GM12872 (cell line): ENCODE results near the gene PLA2G4E.

Experiments used
- CTCF ChIP-seq: IDR thresholded peaks from 3 replicates; pipeline ENCODE4 v1.5.1; 2011; ENCODE audit warnings: low read depth, mild to moderate bottlenecking, low read length, moderate library complexity; ENCODE audit not compliant: insufficient read depth

PLA2G4E gene

GRCh38 chr15:42020713-42021273 is at the start of gene PLA2G4E:
Gene PLA2G4E, minus strand, starts transcription at chr15:42021042. Its CDS starts 12 bp downstream, at chr15:42021030.
- no peak for TF ChIP-seq CTCF

- TF ChIP-seq CTCF: no peak
Observed at GRCh38 chr15:42070279-42070975, 49.6 kb upstream of the PLA2G4E start.

- TF ChIP-seq CTCF: no peak
Observed at GRCh38 chr15:42069496-42070278, 48.8 kb upstream of the PLA2G4E start.

DNA sequence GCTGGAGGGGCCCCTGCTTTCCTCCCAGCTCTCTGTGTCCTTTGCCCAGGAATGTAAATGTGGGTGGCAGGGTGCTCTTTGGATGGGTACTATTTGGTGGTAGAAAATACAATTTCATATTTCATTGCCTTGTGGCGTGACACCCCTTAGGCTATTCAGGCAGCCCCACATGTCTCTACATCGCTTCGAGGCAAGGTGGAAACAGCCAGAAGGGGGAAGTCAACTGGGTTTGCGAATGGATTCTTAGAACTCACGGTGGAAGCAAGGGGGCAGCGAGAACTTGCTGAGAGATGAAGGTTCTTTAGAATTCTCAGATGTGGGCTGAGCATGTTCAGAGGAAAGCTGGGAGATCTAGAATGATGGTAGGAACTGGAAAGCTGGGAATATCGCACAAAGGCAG is 48.2 kb upstream of the PLA2G4E start:
- no peak for TF ChIP-seq CTCF

- TF ChIP-seq CTCF: no peak
Observed at GRCh38 chr15:42068601-42069000, 47.8 kb upstream of the PLA2G4E start.

- TF ChIP-seq CTCF: no peak
Observed at GRCh38 chr15:42066764-42067415, 46.0 kb upstream of the PLA2G4E start.

DNA sequence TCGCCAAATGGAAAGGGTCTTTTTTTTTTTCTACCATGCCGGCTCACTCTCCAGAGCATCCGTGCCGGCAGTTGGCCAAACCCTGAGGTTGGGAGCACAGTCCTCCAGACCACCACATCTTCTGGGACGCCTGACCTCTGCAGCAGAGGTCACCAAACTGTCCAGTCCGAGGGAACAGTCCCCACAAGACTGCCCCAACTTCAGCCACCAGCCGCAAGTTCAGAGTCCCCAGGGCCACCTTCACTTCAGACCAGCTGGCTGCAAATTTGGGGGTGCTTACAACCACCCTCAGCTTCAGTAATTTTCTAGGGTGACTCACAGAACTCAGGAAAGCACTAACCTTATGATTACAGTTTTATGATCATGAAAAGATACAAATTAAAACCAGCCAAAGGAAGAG is 44.6 kb upstream of the PLA2G4E start:
- TF ChIP-seq CTCF: no peak
